ENCODE results near the gene HMGCS1.
"Not testable (repeated sequence)": the region's sequence is repeated elsewhere in the genome, so short reads cannot be mapped to it uniquely, and the experiment has no call there.

HMGCS1 gene

GRCh38 chr5:43313854-43314457 is 744 bp upstream of the HMGCS1 start:
- no peak for TF ChIP-seq CTCF (IDR thresholded peaks at IDR 0.05; ENCODE audit: insufficient read depth, missing control alignments)
- FAIRE-seq (no peak), DNase-seq (ENCODE audit: insufficient read length, low spot score) (no peak)

GRCh38 chr5:43312699-43313034 is 545 bp downstream of the HMGCS1 start:
- no peak for TF ChIP-seq CTCF (IDR thresholded peaks at IDR 0.05; ENCODE audit: insufficient read depth, missing control alignments)
- DNase-seq (ENCODE audit: insufficient read length, low spot score) (no peak), FAIRE-seq (no peak)

- no peak for DNase-seq (ENCODE audit: insufficient read length, low spot score)
- TF ChIP-seq CTCF (IDR thresholded peaks at IDR 0.05; ENCODE audit: insufficient read depth, missing control alignments) = no peak
- FAIRE-seq = no peak
Observed at GRCh38 chr5:43312076-43312661, 1.0 kb downstream of the HMGCS1 start.

- no peak for DNase-seq (ENCODE audit: insufficient read length, low spot score)
- no peak for FAIRE-seq
- TF ChIP-seq CTCF (IDR thresholded peaks at IDR 0.05; ENCODE audit: insufficient read depth, missing control alignments) = no peak
Observed at GRCh38 chr5:43309637-43310036, 3.6 kb downstream of the HMGCS1 start.

- FAIRE-seq (no peak), DNase-seq (ENCODE audit: insufficient read length, low spot score) (no peak)
- TF ChIP-seq CTCF (IDR thresholded peaks at IDR 0.05; ENCODE audit: insufficient read depth, missing control alignments) = no peak
Observed at GRCh38 chr5:43309122-43309521, 4.1 kb downstream of the HMGCS1 start.

- DNase-seq (ENCODE audit: insufficient read length, low spot score); FAIRE-seq: not testable (repeated sequence)
Observed at GRCh38 chr5:43306954-43307353, 6.3 kb downstream of the HMGCS1 start.

- no peak for FAIRE-seq
- DNase-seq (ENCODE audit: insufficient read length, low spot score) = no peak
- TF ChIP-seq CTCF (IDR thresholded peaks at IDR 0.05; ENCODE audit: insufficient read depth, missing control alignments) = peak; percentile 65
Observed at GRCh38 chr5:43305948-43306565, 7.2 kb downstream of the HMGCS1 start.
